ENCODE data around the gene NCKAP5.

- TF ChIP-seq CTCF (IDR thresholded peaks at IDR 0.05) (no peak), EZH2 (IDR thresholded peaks at IDR 0.05; ENCODE audit: borderline replicate concordance, insufficient read depth, low read depth, low read length, poor library complexity, severe bottlenecking) (no peak)
Measured at GRCh38 chr2:133264989-133265401, 303.3 kb downstream of the NCKAP5 start.
